Raji (cell line): ENCODE data around the gene SHMT2.

ENCODE experiments used
- POLR2A ChIP-seq: IDR thresholded peaks from 2 replicates; pipeline ENCODE4 v1.6.1; 2011; ENCODE audit warnings: low read depth, low read length, control low read depth; ENCODE audit not compliant: insufficient read depth

Gene SHMT2

DNA sequence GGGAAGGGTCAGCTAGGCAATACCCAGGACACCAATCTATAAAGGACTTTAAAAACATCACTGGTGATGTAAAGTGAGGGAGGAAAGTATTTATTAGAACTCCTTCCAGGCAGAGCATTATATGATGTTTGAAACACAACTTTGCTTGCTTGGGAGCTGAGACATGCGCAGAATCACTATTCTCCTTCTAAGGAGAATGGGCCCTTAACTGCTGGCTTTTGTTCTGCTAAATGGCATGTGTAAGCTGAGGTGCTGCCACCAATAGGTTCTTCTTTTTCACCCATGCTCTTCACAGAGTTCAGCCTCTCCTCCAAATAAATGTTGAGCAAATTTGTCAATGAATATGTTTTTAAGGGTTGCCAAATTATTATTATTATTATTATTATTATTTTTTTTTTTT, 17.5 kb downstream of the SHMT2 start:
- TF ChIP-seq POLR2A: no peak

GRCh38 chr12:57248934-57249742, 19.6 kb downstream of the SHMT2 start:
- TF ChIP-seq POLR2A: peak; percentile 31; the same call in 1 of the 2 replicates

GRCh38 chr12:57250541-57250940, 21.0 kb downstream of the SHMT2 start:
- no peak for TF ChIP-seq POLR2A

DNA sequence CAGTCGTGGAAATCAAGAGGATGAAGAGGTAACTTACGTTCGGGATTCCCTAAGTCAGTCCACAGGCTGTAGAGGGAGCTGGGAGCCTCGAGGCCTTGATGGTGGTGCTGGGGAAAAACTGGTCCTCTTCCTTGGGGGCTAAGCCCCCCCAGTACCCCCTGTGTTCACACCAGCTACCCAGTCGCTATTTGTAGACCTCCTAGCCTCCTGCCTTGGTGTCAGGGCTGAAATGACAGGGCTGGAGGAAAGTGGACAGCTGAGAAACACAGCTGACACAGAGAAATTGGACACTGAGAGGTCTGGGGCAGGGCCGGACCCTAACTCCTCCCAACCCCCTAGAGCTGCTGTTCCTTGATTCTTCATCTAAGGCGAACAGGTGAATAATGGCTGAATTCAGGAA, 21.4 kb downstream of the SHMT2 start, which contains the start of gene STAC3:
STAC3 (minus strand) TSS at position 232 of the 400 bp plus-strand sequence. CDS start 1,551 bp downstream, outside the sequence.
- TF ChIP-seq POLR2A: no peak

GRCh38 chr12:57254506-57255280, 25.2 kb downstream of the SHMT2 start:
- no peak for TF ChIP-seq POLR2A

DNA sequence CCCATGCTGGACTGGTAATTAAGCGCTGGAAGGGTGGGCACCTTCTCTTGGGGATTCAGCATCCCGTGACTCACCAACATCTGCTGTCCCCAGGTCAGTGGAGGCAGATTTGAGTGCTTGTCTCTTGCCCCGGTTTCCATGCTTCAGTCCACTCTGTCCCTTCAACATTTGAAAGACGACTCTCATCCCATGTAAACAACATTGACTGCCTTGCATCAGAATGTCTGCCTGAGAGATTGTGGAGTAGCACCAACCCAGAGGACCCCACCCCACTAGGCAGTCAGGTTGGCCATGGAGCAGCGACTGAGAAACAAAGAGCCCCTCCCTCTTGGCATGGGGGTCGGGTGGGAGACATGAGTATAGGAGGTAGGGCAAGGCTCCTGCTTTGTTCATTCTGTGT, 26.4 kb downstream of the SHMT2 start:
- TF ChIP-seq POLR2A: no peak

GRCh38 chr12:57258977-57259970, 29.8 kb downstream of the SHMT2 start:
- no peak for TF ChIP-seq POLR2A

- no peak for TF ChIP-seq POLR2A
Measured at GRCh38 chr12:57260366-57260765, 30.9 kb downstream of the SHMT2 start.

- TF ChIP-seq POLR2A: no peak
Measured at GRCh38 chr12:57261428-57261865, 31.9 kb downstream of the SHMT2 start.

DNA sequence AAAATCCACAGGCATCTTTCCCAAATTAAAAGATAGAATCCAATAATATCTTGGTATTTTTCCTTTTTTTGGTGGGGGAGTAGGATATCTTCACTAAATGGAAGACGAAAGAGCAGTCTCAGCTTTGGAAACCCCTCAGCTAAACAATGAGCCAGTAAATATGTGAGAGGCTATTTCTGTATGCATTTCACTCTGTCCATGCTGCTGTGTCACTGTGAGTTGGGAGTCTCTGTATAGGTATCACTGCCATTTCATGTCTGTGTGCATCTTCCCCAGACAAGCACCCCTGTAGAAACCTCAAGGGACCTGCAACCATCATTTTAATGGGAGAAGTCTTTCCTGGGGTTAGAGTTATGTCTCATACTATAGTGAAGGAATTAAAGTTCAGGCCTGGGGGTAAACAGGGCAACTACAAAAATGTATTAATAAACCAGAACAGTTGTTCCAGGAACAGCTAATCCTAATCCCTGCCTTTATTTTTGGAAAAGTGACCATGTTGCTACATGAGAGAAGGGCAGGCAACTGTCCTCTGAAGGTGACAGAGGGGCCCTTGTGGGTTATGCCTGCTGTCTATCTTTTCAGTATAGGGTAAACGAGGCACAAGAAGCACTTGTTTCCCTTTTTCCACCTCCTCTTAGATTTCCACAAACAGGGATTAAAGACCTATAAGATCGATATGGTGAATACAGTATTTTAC, 32.8 kb downstream of the SHMT2 start:
- TF ChIP-seq POLR2A: no peak

GRCh38 chr12:57263096-57263495, 33.6 kb downstream of the SHMT2 start:
- no peak for TF ChIP-seq POLR2A

DNA sequence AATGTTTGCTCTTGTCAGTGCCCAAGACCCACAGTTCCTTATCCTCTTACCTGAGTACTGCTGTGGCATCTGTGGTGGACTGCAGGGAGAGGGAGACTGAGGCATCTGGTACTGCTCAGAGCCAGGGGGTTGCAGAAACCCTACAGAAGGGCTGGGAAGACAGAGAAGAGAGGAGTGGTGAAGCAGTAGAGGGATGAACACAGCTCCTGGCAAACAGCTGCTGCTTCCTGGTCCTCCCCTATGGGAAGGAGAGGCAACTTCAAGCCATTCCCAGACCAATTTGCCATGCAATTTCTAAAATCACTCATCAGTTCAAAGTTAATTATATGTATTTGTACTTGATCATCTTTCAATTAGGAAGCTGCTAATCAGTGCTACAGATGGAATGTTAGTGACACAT, 37.2 kb downstream of the SHMT2 start:
- TF ChIP-seq POLR2A: no peak

- TF ChIP-seq POLR2A: no peak
Measured at GRCh38 chr12:57268264-57268663, 38.8 kb downstream of the SHMT2 start.

- TF ChIP-seq POLR2A: no peak
Measured at GRCh38 chr12:57270966-57271470, 41.5 kb downstream of the SHMT2 start.
